NT2/D1 (cell line): Measurements from ENCODE around the gene ACACA.

ENCODE experiments used
- SUZ12 ChIP-seq: IDR thresholded peaks from 2 replicates; pipeline ENCODE4 v1.6.1; 2011; ENCODE audit not compliant: insufficient read length, insufficient read depth; ENCODE audit errors: extremely low read depth
- YY1 ChIP-seq: IDR thresholded peaks from 2 replicates; pipeline ENCODE4 v1.6.1; 2011; ENCODE audit not compliant: insufficient read length, insufficient read depth
- ZNF274 ChIP-seq: IDR thresholded peaks from 2 replicates; pipeline ENCODE4 v1.6.1; 2011; ENCODE audit warnings: mild to moderate bottlenecking, low read depth, low read length

GRCh38 chr17:37131669-37132611 is 274.7 kb downstream of the ACACA start:
- TF ChIP-seq SUZ12 (no peak), ZNF274 (no peak), YY1 (no peak)
